Adrenal gland (tissue), 5 donors: ENCODE results near the gene PEAK1.

Experiments
- CTCF ChIP-seq, 6 experiments: fragments of 450-650 bp in 4 of 6; fragments of 200-600 bp in 2 of 6; sonication (generic) in 1 of 6; IDR thresholded peaks; 1 replicate in 5 of 6; 2 replicates in 1 of 6; pipeline versions ENCODE4 v1.5.1 to v1.8.0; 2016 to 2021; ENCODE audit warnings: antibody characterized with exemption in 6 of 6, mild to moderate bottlenecking in 2 of 6, moderate library complexity in 1 of 6
- POLR2A ChIP-seq, 2 donors: fragments of 450-650 bp; IDR thresholded peaks; one replicate each; pipeline ENCODE4 v1.6.1; 2017; ENCODE audit warnings: antibody characterized with exemption in 2 of 2, mild to moderate bottlenecking in 2 of 2, moderate library complexity in 1 of 2
- donor health status: DM: no; HTN: no; CAD: no.

GRCh38 chr15:77329202-77329601 lies 90.7 kb downstream of the PEAK1 start:
- no peak for TF ChIP-seq POLR2A (IDR thresholded peaks at IDR 0.05)
- TF ChIP-seq CTCF (IDR thresholded peaks at IDR 0.05) = no peak
